Measurements from ENCODE around the gene FYB1.

FYB1 gene

GRCh38 chr5:39254671-39255070, 35.3 kb upstream of the FYB1 start:
- Histone ChIP-seq H3K79me2 (ENCODE audit: insufficient read depth, low read length) (no peaks in the 10 kb centered on the region), H3K9me3 (ENCODE audit: insufficient read depth, low read depth, low read length) (no peaks in the 10 kb centered on the region), H3F3A (ENCODE audit: low read depth) (no peaks in the 10 kb centered on the region), H3K9ac (ENCODE audit: low read depth, low read length, poor library complexity, severe bottlenecking) (no peak overlapping the region), H3K4me3 (ENCODE audit: low read length, poor library complexity, severe bottlenecking) (no peak overlapping the region), H3K36me3 (ENCODE audit: insufficient read depth, low read length) (no peaks in the 10 kb centered on the region), H3K27me3 (ENCODE audit: insufficient read depth, low read length, poor library complexity, severe bottlenecking) (no peaks in the 10 kb centered on the region), H3K9me2 (replicated peaks; ENCODE audit: low read depth, low read length) (no peaks in the 10 kb centered on the region), H4K20me1 (ENCODE audit: insufficient read depth, low read length, poor library complexity, severe bottlenecking) (no peaks in the 10 kb centered on the region), H3K4me1 (ENCODE audit: insufficient read depth, low read length, poor library complexity, severe bottlenecking) (no peaks in the 10 kb centered on the region), H2AFZ (ENCODE audit: low read length) (no peak overlapping the region), H3K4me2 (ENCODE audit: low read depth, low read length, poor library complexity, severe bottlenecking) (no peak overlapping the region)
- TF ChIP-seq EZH2phosphoT487 (IDR thresholded peaks at IDR 0.05; ENCODE audit: borderline replicate concordance) (no peak), CTCF (conservative IDR thresholded peaks at IDR 0.05; ENCODE audit: low read length) (no peak)

GRCh38 chr5:39253196-39253595, 33.8 kb upstream of the FYB1 start:
- TF ChIP-seq CTCF (conservative IDR thresholded peaks at IDR 0.05; ENCODE audit: low read length) (no peak), EZH2phosphoT487 (IDR thresholded peaks at IDR 0.05; ENCODE audit: borderline replicate concordance) (no peak)
- H3K79me2 ChIP-seq (ENCODE audit: insufficient read depth, low read length), result no peaks in the 10 kb centered on the region
- no peaks in the 10 kb centered on the region for H3K9me3 ChIP-seq (ENCODE audit: insufficient read depth, low read depth, low read length)
- H2AFZ ChIP-seq (ENCODE audit: low read length), result no peak overlapping the region
- no peak overlapping the region for H3K9ac ChIP-seq (ENCODE audit: low read depth, low read length, poor library complexity, severe bottlenecking)
- no peaks in the 10 kb centered on the region for H3K4me1 ChIP-seq (ENCODE audit: insufficient read depth, low read length, poor library complexity, severe bottlenecking)
- H3K9me2 ChIP-seq (replicated peaks; ENCODE audit: low read depth, low read length), result no peaks in the 10 kb centered on the region
- H3K4me3 ChIP-seq (ENCODE audit: low read length, poor library complexity, severe bottlenecking), result no peak overlapping the region
- no peaks in the 10 kb centered on the region for H3F3A ChIP-seq (ENCODE audit: low read depth)
- H3K27me3 ChIP-seq (ENCODE audit: insufficient read depth, low read length, poor library complexity, severe bottlenecking), result no peaks in the 10 kb centered on the region
- H3K4me2 ChIP-seq (ENCODE audit: low read depth, low read length, poor library complexity, severe bottlenecking), result no peak overlapping the region
- H4K20me1 ChIP-seq (ENCODE audit: insufficient read depth, low read length, poor library complexity, severe bottlenecking), result no peaks in the 10 kb centered on the region
- H3K36me3 ChIP-seq (ENCODE audit: insufficient read depth, low read length), result no peaks in the 10 kb centered on the region

DNA sequence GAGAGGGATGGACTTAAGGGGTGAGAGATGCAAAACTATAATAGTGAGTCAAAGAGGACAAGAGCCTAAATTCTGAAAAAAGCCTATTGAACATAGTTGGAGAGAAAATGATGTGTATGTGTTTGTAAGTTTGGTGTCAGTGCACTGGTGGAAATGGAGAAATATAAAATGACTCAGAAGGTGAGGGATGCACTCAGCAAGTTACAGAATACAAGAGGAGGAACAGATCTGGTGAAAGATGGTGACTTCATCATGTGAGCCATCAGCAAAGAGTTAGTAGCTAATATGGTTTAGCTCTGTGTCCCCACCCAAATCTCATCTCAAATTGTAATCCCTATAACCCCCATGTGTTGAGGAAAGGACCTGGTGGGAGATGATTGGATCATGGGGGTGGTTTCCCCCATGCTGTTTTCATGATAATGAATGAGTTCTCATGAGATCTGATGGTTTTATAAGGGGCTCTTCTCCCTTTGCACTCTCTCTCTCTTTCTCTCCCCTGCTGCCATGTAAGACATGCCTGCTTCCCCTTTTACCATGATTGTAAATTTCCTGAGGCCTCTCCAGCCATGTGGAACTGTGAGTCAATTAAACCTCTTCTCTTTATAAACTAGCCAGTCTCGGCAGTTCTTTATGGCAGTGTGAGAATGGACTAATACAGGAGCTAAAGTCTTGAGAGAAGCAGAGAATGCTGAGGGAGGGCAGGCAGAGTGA, 30.4 kb upstream of the FYB1 start:
- H3K9me3 ChIP-seq (ENCODE audit: insufficient read depth, low read depth, low read length), result no peaks in the 10 kb centered on the region
- no peak overlapping the region for H3K4me3 ChIP-seq (ENCODE audit: low read length, poor library complexity, severe bottlenecking)
- no peaks in the 10 kb centered on the region for H3K27me3 ChIP-seq (ENCODE audit: insufficient read depth, low read length, poor library complexity, severe bottlenecking)
- TF ChIP-seq EZH2phosphoT487 (IDR thresholded peaks at IDR 0.05; ENCODE audit: borderline replicate concordance) (no peak), CTCF (conservative IDR thresholded peaks at IDR 0.05; ENCODE audit: low read length) (no peak)
- H3K9me2 ChIP-seq (replicated peaks; ENCODE audit: low read depth, low read length), result no peaks in the 10 kb centered on the region
- H3K4me1 ChIP-seq (ENCODE audit: insufficient read depth, low read length, poor library complexity, severe bottlenecking), result no peaks in the 10 kb centered on the region
- no peak overlapping the region for H3K4me2 ChIP-seq (ENCODE audit: low read depth, low read length, poor library complexity, severe bottlenecking)
- no peaks in the 10 kb centered on the region for H4K20me1 ChIP-seq (ENCODE audit: insufficient read depth, low read length, poor library complexity, severe bottlenecking)
- no peaks in the 10 kb centered on the region for H3K79me2 ChIP-seq (ENCODE audit: insufficient read depth, low read length)
- no peaks in the 10 kb centered on the region for H3F3A ChIP-seq (ENCODE audit: low read depth)
- no peak overlapping the region for H3K9ac ChIP-seq (ENCODE audit: low read depth, low read length, poor library complexity, severe bottlenecking)
- H2AFZ ChIP-seq (ENCODE audit: low read length), result no peak overlapping the region
- H3K36me3 ChIP-seq (ENCODE audit: insufficient read depth, low read length), result no peaks in the 10 kb centered on the region

All from Loucy (cell line).